GM15510 (cell line): ENCODE results near the gene OCA2.

Experiments used
- POLR2A ChIP-seq: IDR thresholded peaks from 3 replicates; pipeline ENCODE4 v1.6.1; 2011; ENCODE audit warnings: borderline replicate concordance; ENCODE audit not compliant: insufficient read length; ENCODE audit errors: extremely low read depth

OCA2 gene

DNA sequence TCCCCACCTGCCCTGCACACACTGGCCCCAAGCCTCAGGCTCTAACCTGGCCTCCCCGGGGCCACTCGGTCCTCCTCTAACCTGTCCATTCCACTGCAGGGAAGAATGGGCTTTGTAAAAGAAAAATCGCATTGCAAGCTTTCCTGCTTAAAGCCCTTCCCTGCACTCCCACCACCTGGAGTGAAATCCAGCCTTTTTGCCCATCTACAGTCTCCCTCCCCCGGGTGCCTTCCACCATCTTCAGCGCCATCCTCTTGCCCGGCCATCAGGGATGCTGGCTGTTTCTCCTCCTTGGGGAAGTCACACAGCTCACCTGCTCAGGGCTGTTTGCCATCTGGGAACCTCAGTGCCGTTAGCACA lies 266.9 kb downstream of the OCA2 start:
- no peak for TF ChIP-seq POLR2A

- TF ChIP-seq POLR2A: no peak
Measured at GRCh38 chr15:27831384-27832236, 267.5 kb downstream of the OCA2 start.

- no peak for TF ChIP-seq POLR2A
Measured at GRCh38 chr15:27828746-27829145, 270.4 kb downstream of the OCA2 start.

- no peak for TF ChIP-seq POLR2A
Measured at GRCh38 chr15:27826902-27827714, 272.0 kb downstream of the OCA2 start.

DNA sequence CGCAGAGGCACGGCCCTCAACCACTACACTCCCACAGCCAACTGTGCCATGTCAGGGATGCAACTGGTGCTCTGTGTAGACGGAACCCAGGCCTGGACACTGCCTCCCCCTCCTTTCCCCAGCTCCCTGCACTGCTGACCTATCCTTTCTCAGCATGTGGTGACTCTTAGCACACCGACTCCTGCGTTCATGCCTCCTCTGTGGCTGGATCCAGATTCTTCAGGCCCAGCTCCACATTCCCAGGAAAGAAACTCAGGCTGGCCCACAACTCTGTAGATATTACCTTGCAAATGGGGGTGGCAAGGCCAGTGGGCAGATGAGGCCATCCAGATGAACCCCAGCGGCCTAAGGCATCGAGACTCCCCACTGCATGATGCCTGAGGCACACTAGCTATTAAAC lies 272.7 kb downstream of the OCA2 start:
- TF ChIP-seq POLR2A: no peak

GRCh38 chr15:27824841-27825422 lies 274.2 kb downstream of the OCA2 start:
- no peak for TF ChIP-seq POLR2A

- TF ChIP-seq POLR2A: no peak
Measured at GRCh38 chr15:27821273-27821672, 277.8 kb downstream of the OCA2 start.

DNA sequence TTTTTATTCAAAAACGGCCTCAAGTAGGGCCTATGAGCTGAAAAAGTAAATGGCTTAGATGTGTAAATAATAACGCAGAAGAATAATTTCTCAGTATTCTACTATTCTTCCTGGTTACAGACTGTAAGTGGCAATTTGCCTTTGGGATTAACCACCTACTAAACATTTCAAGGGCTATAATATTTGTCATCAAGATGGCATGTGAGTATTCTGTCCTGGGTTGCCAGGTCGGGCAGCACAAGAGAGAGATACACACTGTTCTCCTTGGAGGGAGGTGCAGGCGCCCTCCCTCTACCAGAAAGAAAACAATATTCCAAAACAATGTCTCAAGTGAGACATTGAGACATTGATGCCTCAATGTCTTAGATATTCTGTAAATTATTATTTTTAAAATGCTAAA lies 278.4 kb downstream of the OCA2 start:
- TF ChIP-seq POLR2A: no peak

DNA sequence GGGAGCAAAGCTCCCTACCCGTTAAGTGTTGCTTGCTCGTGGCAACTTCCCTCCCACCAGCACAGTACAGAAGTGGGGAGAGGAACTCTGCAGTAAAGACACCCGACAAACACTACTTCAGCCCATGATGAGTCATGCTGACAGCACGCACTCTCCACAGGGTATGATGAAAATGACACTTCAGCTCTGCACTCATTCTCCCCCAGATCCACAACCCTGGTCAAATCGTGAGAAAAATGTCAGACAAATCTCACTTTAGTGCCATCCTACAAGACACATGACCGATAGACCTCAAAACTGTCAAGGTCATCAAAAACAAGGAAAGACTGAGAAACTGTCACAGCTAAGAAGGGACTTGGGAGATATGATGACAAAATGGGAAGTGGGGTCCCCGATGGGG lies 278.9 kb downstream of the OCA2 start:
- TF ChIP-seq POLR2A: no peak

GRCh38 chr15:27817258-27817657 lies 281.9 kb downstream of the OCA2 start:
- no peak for TF ChIP-seq POLR2A

GRCh38 chr15:27816790-27817189 lies 282.3 kb downstream of the OCA2 start:
- TF ChIP-seq POLR2A: no peak

DNA sequence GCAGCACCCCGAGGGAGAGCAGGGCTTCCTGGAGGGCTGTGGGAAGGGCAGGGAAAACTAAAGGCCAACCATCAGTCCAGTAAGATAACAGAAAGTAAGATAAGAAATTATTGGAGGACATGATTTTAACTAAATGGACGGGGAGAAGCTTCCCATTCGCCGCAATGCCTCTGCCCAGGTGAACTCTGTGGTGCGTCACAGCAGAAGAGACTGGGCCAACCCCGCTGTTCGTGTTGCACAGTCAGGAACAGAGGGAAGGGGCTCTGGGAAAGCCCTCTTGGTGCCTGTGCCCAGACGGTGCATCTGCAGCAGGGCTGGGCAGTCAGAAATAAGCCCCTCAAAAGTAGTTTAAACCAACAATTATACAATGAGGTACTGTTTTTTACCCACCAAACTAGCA lies 284.1 kb downstream of the OCA2 start:
- no peak for TF ChIP-seq POLR2A

DNA sequence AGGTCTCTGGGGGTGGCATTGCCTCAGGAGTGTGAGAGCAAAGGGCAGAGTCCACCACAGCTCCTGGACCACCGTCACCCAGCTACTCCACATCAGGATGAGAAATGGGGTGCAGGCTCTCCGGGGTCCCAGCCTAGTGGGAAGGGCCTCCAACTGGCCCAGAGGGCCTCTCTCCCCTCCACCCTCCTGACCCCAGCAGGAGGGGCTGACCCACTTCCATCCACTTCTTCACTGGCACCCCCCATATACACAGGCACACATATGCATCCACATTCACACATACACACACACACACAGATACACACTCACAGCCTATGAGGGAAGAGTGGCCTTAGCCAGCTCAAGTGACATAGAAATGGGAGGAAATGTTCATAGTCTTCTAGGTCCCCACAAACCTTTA lies 286.0 kb downstream of the OCA2 start:
- no peak for TF ChIP-seq POLR2A

DNA sequence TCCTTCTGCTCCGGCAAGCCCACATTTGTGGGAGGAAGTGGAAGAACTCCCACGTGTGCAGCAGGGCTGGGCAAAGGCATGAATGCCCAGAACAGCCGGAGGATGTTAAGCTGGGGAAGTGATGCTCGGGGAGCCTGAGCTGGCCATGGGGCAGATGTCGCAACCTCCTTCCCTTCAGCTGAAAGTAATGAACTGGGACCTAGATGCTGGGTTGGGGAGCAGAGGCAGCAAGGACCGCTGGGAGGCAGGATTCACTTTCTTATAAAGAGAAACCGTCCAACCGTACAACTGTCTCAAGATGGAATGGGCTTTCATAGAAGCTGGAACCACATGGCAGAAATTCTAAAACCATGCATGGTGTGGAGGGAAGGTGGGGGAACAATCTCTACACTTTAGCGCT lies 290.9 kb downstream of the OCA2 start:
- no peak for TF ChIP-seq POLR2A

- no peak for TF ChIP-seq POLR2A
Measured at GRCh38 chr15:27807335-27807734, 291.8 kb downstream of the OCA2 start.
